HG03064 (cell line): ENCODE results near the gene AGMO.

Source experiments
- ATAC-seq: cut with Tn5 transposase; IDR thresholded peaks from one replicate; pipeline ENCODE4 v1.9.1; 2021; ENCODE audit warnings: low read depth; ENCODE audit not compliant: unreplicated experiment

Gene AGMO

GRCh38 chr7:15257689-15258088, 304.1 kb downstream of the AGMO start:
- ATAC-seq, result no peak

- ATAC-seq, result no peak
These were observed 309.6 kb downstream of the AGMO start for GRCh38 chr7:15252181-15252580.

- ATAC-seq, result no peak
These were observed 313.3 kb downstream of the AGMO start for GRCh38 chr7:15248514-15248913.

- ATAC-seq, result no peak
These were observed 316.0 kb downstream of the AGMO start for GRCh38 chr7:15245831-15246230.

- no peak for ATAC-seq
These were observed 322.0 kb downstream of the AGMO start for GRCh38 chr7:15239801-15240200.

- ATAC-seq, result no peak
These were observed 324.9 kb downstream of the AGMO start for GRCh38 chr7:15236952-15237351.

GRCh38 chr7:15234431-15234830, 327.4 kb downstream of the AGMO start:
- no peak for ATAC-seq

GRCh38 chr7:15228831-15229230, 333.0 kb downstream of the AGMO start:
- ATAC-seq, result no peak

- no peak for ATAC-seq
These were observed 335.8 kb downstream of the AGMO start for GRCh38 chr7:15225981-15226380.

GRCh38 chr7:15219758-15220157, 342.1 kb downstream of the AGMO start:
- no peak for ATAC-seq

- no peak for ATAC-seq
These were observed 343.6 kb downstream of the AGMO start for GRCh38 chr7:15218261-15218660.

- no peak for ATAC-seq
These were observed 346.2 kb downstream of the AGMO start for GRCh38 chr7:15215616-15216015.

GRCh38 chr7:15214976-15215375, 346.8 kb downstream of the AGMO start:
- ATAC-seq, result no peak

GRCh38 chr7:15213093-15213492, 348.7 kb downstream of the AGMO start:
- ATAC-seq, result no peak

- ATAC-seq, result no peak
These were observed 352.4 kb downstream of the AGMO start for GRCh38 chr7:15209429-15209828.

- no peak for ATAC-seq
These were observed 357.4 kb downstream of the AGMO start for GRCh38 chr7:15204421-15204820.

GRCh38 chr7:15199482-15199881, 362.3 kb downstream of the AGMO start:
- ATAC-seq, result no peak

GRCh38 chr7:15197042-15197977, 364.5 kb downstream of the AGMO start:
- ATAC-seq, result no peak

GRCh38 chr7:15178065-15178464, 383.8 kb downstream of the AGMO start:
- no peak for ATAC-seq

GRCh38 chr7:15176089-15176488, 385.7 kb downstream of the AGMO start:
- no peak for ATAC-seq

- no peak for ATAC-seq
These were observed 386.7 kb downstream of the AGMO start for GRCh38 chr7:15175152-15175551.

- no peak for ATAC-seq
These were observed 387.3 kb downstream of the AGMO start for GRCh38 chr7:15174485-15174884.
